H9 (cell line): ENCODE measurements around the gene MGLL. TPM values are rescaled to one million over a fixed set of nuclear protein-coding genes. Genes with fewer than 3 reads are reported as not detected.

ENCODE experiments used
- DNase-seq: peaks from one replicate; pipeline ENCODE4 v3.0.0-alpha.2; 2017
- H2AFZ ChIP-seq: one replicate; pipeline ENCODE4 v1.6.1; 2013; ENCODE audit warnings: mild to moderate bottlenecking, low read length, control low read depth, moderate library complexity
- H2AK5ac ChIP-seq: 2 replicates; pipeline ENCODE4 v1.6.1; 2013; ENCODE audit warnings: low read length, control low read depth, mixed read lengths; ENCODE audit not compliant: insufficient read length
- H2BK120ac ChIP-seq: one replicate; pipeline ENCODE4 v1.6.1; 2013; ENCODE audit warnings: low read depth, mild to moderate bottlenecking, low read length, control low read depth, inconsistent platforms; ENCODE audit not compliant: poor library complexity, severe bottlenecking
- H2BK12ac ChIP-seq: 2 replicates; pipeline ENCODE4 v1.6.1; 2013; ENCODE audit warnings: low read length, control low read depth, mixed read lengths, low read depth; ENCODE audit not compliant: insufficient read length
- H2BK15ac ChIP-seq: 2 replicates; pipeline ENCODE4 v1.6.1; 2013; ENCODE audit warnings: low read depth, low read length, control low read depth
- H2BK20ac ChIP-seq: one replicate; pipeline ENCODE4 v1.6.1; 2013; ENCODE audit warnings: low read depth, mild to moderate bottlenecking, low read length, control low read depth, inconsistent platforms; ENCODE audit not compliant: poor library complexity, severe bottlenecking
- H2BK5ac ChIP-seq: 2 replicates; pipeline ENCODE4 v1.6.1; 2013; ENCODE audit warnings: low read length, control low read depth, mixed read lengths; ENCODE audit not compliant: insufficient read length
- H3K14ac ChIP-seq: 2 replicates; pipeline ENCODE4 v1.6.1; 2013; ENCODE audit warnings: low read length, control low read depth; ENCODE audit not compliant: insufficient read depth
- H3K18ac ChIP-seq: 2 replicates; pipeline ENCODE4 v1.6.1; 2013; ENCODE audit warnings: low read depth, mild to moderate bottlenecking, mixed read lengths, low read length, control low read depth; ENCODE audit not compliant: insufficient read length
- H3K23ac ChIP-seq: 2 replicates; pipeline ENCODE4 v1.6.1; 2013; ENCODE audit warnings: low read length, control low read depth, mixed read lengths, low read depth; ENCODE audit not compliant: insufficient read length
- H3K23me2 ChIP-seq: 2 replicates; pipeline ENCODE4 v1.6.1; 2013; ENCODE audit warnings: low read depth, mild to moderate bottlenecking, mixed read lengths, low read length, control low read depth; ENCODE audit not compliant: insufficient read length, poor library complexity, severe bottlenecking
- H3K27ac ChIP-seq: 2 replicates; pipeline ENCODE4 v1.5.1; 2013; ENCODE audit warnings: low read length, control low read depth, mixed read lengths, low read depth; ENCODE audit not compliant: insufficient read length
- H3K27me3 ChIP-seq: 2 replicates; pipeline ENCODE4 v1.6.1; 2013; ENCODE audit warnings: low read length, control low read depth, inconsistent platforms; ENCODE audit not compliant: insufficient read depth
- H3K4ac ChIP-seq: 2 replicates; pipeline ENCODE4 v1.6.1; 2013; ENCODE audit warnings: low read depth, mild to moderate bottlenecking, control low read depth, inconsistent platforms, low read length, moderate library complexity
- H3K4me1 ChIP-seq: 2 replicates; pipeline ENCODE4 v1.6.1; 2013; ENCODE audit warnings: low read length, control low read depth, inconsistent platforms; ENCODE audit not compliant: insufficient read depth
- H3K4me2 ChIP-seq: 2 replicates; pipeline ENCODE4 v1.6.1; 2013; ENCODE audit warnings: low read length, control low read depth, mixed read lengths; ENCODE audit not compliant: insufficient read length, insufficient read depth
- H3K56ac ChIP-seq: 2 replicates; pipeline ENCODE4 v1.6.1; 2013; ENCODE audit warnings: low read depth, mild to moderate bottlenecking, mixed read lengths, low read length, control low read depth; ENCODE audit not compliant: insufficient read length
- H3K79me1 ChIP-seq: 2 replicates; pipeline ENCODE4 v1.6.1; 2013; ENCODE audit warnings: low read depth, mild to moderate bottlenecking, moderate library complexity, low read length, control low read depth, inconsistent platforms; ENCODE audit not compliant: insufficient read depth, poor library complexity, severe bottlenecking
- H3K79me2 ChIP-seq: 2 replicates; pipeline ENCODE4 v1.6.1; 2013; ENCODE audit warnings: low read length, control low read depth, inconsistent platforms; ENCODE audit not compliant: insufficient read depth
- H3K9ac ChIP-seq: 2 replicates; pipeline ENCODE4 v1.6.1; 2013; ENCODE audit warnings: low read length, control low read depth, mixed read lengths; ENCODE audit not compliant: insufficient read length; ENCODE audit errors: extremely low read depth
- H3K9me3 ChIP-seq: one replicate; pipeline ENCODE4 v1.6.1; 2013; ENCODE audit warnings: low read depth, low read length, inconsistent platforms; ENCODE audit not compliant: control insufficient read depth
- H3T11ph ChIP-seq: one replicate; pipeline ENCODE4 v1.6.1; 2013; ENCODE audit warnings: mild to moderate bottlenecking, low read length, control low read depth, inconsistent platforms
- H4K20me1 ChIP-seq: one replicate; pipeline ENCODE4 v1.6.1; 2013; ENCODE audit not compliant: control insufficient read depth, insufficient read length, insufficient read depth
- H4K5ac ChIP-seq: 2 replicates; pipeline ENCODE4 v1.6.1; 2013; ENCODE audit warnings: low read depth, mild to moderate bottlenecking, mixed read lengths, low read length, control low read depth; ENCODE audit not compliant: insufficient read length
- H4K8ac ChIP-seq: replicated peaks from 2 replicates; pipeline ENCODE4 v1.6.1; 2013; ENCODE audit warnings: low read length, control low read depth, mixed read lengths, low read depth; ENCODE audit not compliant: insufficient read length
- H4K91ac ChIP-seq: 2 replicates; pipeline ENCODE4 v1.6.1; 2013; ENCODE audit warnings: low read depth, mild to moderate bottlenecking, moderate library complexity, mixed read lengths, low read length, control low read depth; ENCODE audit not compliant: insufficient read length
- H3K27ac Mint-ChIP-seq, 3 experiments: 2 replicates in 2 of 3; 3 replicates in 1 of 3; pipeline ENCODE4 v1.8.0; 2020 to 2021; ENCODE audit warnings: mixed read lengths in 3 of 3, mild to moderate bottlenecking in 1 of 3, moderate library complexity in 1 of 3
- H3K27me3 Mint-ChIP-seq: 2 replicates; pipeline ENCODE4 v1.8.0; 2021; ENCODE audit warnings: low read depth, mild to moderate bottlenecking, moderate library complexity, mixed read lengths
- H3K36me3 Mint-ChIP-seq, 3 experiments: 2 replicates in 2 of 3; 3 replicates in 1 of 3; pipeline ENCODE4 v1.8.0; 2020 to 2021; ENCODE audit warnings: low read depth in 3 of 3, mixed read lengths in 3 of 3; ENCODE audit not compliant: insufficient read depth in 1 of 3
- H3K4me1 Mint-ChIP-seq, 2 experiments: 2 replicates each; pipeline ENCODE4 v1.8.0; 2020; ENCODE audit warnings: mixed read lengths in 2 of 2
- H3K4me3 Mint-ChIP-seq, 2 experiments: 2 replicates in 1 of 2; 3 replicates in 1 of 2; pipeline ENCODE4 v1.8.0; 2020 to 2021; ENCODE audit warnings: mild to moderate bottlenecking in 2 of 2, mixed read lengths in 2 of 2, moderate library complexity in 1 of 2
- H3K9me3 Mint-ChIP-seq, 2 experiments: 2 replicates in 1 of 2; 3 replicates in 1 of 2; pipeline ENCODE4 v1.8.0; 2020; ENCODE audit warnings: mild to moderate bottlenecking in 2 of 2, mixed read lengths in 2 of 2, moderate library complexity in 1 of 2
- WGBS: extraction: QIAGEN DNeasy Blood & Tissue Kit; methylation state at CpG from one replicate; pipeline ENCODE4 v1.1.7; 2013; ENCODE audit warnings: missing lambda C conversion rate, low lambda C conversion rate, mixed read lengths; ENCODE audit not compliant: insufficient read length; ENCODE audit errors: extremely low coverage; 5-methylcytosine and 5-hydroxymethylcytosine counted together
- total RNA-seq: library from RNA; stranded (reverse); gene quantifications from 2 replicates; pipeline ENCODE4 v1.2.1, GENCODE V29; 2021
- TF ChIP-seq, protein P1 (sequence below): fragments of 200-600 bp; sonication (generic); conservative IDR thresholded peaks from 3 replicates; pipeline ENCODE4 v1.8.0; 2021; ENCODE audit warnings: antibody characterized with exemption, mild to moderate bottlenecking

MGLL gene
- total RNA-seq, 1 experiment from 2014 or later = 0.11 TPM

DNA sequence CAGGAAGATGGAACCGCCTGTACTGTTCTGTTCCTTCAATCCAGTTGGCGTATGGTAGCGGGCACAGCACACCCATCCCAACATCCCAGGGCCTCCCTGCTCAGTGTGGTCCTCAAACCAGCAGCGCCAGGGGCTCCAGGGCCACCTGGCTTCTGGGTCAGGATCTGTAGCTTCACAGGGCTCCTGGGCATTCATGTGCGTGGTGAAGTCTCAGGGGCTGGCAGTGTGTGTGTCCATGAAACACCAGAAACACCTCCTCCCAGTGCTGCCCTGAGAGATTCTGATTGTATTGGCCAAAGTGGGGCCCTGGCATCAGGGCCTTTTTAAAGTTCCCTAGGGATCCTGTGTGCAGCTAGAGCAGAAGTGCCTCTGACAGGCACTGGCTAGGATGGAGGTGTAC, 107.4 kb downstream of the MGLL start:
- Mint-ChIP-seq H3K4me3 (no peak overlapping the region), H3K4me1 (peaks cover 24 to 30% of the 10 kb centered on the region in 2 experiments), H3K27ac (no peak overlapping the region), H3K36me3 (no peaks in the 10 kb centered on the region), H3K9me3 (no peaks in the 10 kb centered on the region), H3K27me3 (peaks cover 24% of the 10 kb centered on the region)
- Histone ChIP-seq H3K14ac (no peak overlapping the region), H3K79me2 (no peaks in the 10 kb centered on the region), H3T11ph (no peak overlapping the region), H2BK120ac (no peak overlapping the region), H4K91ac (no peak overlapping the region), H2BK5ac (no peak overlapping the region), H3K27me3 (no peaks in the 10 kb centered on the region; the same call in 1 of the 2 replicates), H3K9ac (no peak overlapping the region), H3K4me1 (peaks cover 4% of the 10 kb centered on the region; the same call in 1 of the 2 replicates), H3K4me2 (no peak overlapping the region), H4K8ac (no peak overlapping the region), H3K9me3 (no peaks in the 10 kb centered on the region), H2BK12ac (no peak overlapping the region), H4K20me1 (no peaks in the 10 kb centered on the region), H3K18ac (no peak overlapping the region), H2BK20ac (no peak overlapping the region), H3K56ac (no peak overlapping the region), H3K4ac (no peak overlapping the region), H3K79me1 (no peaks in the 10 kb centered on the region), H4K5ac (no peak overlapping the region), H2AFZ (no peak overlapping the region), H3K27ac (no peak overlapping the region), H3K23me2 (no peaks in the 10 kb centered on the region), H2BK15ac (no peak overlapping the region), H3K23ac (no peak overlapping the region), H2AK5ac (no peak overlapping the region)
- no CpG with 5 or more reads among the region's 5 CpGs for WGBS
- DNase-seq = no peak
- TF ChIP-seq, protein P1, sequence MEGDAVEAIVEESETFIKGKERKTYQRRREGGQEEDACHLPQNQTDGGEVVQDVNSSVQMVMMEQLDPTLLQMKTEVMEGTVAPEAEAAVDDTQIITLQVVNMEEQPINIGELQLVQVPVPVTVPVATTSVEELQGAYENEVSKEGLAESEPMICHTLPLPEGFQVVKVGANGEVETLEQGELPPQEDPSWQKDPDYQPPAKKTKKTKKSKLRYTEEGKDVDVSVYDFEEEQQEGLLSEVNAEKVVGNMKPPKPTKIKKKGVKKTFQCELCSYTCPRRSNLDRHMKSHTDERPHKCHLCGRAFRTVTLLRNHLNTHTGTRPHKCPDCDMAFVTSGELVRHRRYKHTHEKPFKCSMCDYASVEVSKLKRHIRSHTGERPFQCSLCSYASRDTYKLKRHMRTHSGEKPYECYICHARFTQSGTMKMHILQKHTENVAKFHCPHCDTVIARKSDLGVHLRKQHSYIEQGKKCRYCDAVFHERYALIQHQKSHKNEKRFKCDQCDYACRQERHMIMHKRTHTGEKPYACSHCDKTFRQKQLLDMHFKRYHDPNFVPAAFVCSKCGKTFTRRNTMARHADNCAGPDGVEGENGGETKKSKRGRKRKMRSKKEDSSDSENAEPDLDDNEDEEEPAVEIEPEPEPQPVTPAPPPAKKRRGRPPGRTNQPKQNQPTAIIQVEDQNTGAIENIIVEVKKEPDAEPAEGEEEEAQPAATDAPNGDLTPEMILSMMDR = no peak
